Loucy (cell line): ENCODE results near the gene KCNIP2.

Source experiments
- EZH2phosphoT487 ChIP-seq: fragments of 200-600 bp; IDR thresholded peaks from 2 replicates; pipeline ENCODE4 v1.6.1; 2018; ENCODE audit warnings: antibody characterized with exemption, mild to moderate bottlenecking, moderate library complexity, borderline replicate concordance
- TF ChIP-seq, protein P1 (sequence below): fragments of 200-600 bp; sonication (generic); conservative IDR thresholded peaks from 2 replicates; pipeline ENCODE4 v1.5.1; 2014; ENCODE audit warnings: mild to moderate bottlenecking, antibody characterized with exemption, low read length

DNA sequence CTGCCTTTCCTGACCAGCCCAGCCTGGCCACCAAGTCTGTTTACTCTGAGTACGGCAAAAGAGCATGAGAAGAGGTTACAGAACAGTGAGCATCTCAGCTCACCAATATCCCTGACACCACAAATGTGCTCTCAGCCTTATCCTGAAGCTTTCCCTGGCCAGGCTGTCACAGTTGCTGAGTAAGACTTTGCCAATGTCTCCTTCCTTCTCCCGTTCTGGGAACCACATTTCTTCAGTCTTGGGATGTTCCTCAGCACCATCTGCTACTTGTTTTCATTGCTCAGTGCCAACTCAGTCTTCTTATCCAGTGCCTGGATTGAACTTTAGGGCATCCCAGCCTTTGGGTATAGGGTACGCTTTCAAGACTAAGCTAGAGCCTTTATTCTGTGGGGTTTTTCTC lies 7.1 kb upstream of the KCNIP2 start:
- TF ChIP-seq, protein P1, sequence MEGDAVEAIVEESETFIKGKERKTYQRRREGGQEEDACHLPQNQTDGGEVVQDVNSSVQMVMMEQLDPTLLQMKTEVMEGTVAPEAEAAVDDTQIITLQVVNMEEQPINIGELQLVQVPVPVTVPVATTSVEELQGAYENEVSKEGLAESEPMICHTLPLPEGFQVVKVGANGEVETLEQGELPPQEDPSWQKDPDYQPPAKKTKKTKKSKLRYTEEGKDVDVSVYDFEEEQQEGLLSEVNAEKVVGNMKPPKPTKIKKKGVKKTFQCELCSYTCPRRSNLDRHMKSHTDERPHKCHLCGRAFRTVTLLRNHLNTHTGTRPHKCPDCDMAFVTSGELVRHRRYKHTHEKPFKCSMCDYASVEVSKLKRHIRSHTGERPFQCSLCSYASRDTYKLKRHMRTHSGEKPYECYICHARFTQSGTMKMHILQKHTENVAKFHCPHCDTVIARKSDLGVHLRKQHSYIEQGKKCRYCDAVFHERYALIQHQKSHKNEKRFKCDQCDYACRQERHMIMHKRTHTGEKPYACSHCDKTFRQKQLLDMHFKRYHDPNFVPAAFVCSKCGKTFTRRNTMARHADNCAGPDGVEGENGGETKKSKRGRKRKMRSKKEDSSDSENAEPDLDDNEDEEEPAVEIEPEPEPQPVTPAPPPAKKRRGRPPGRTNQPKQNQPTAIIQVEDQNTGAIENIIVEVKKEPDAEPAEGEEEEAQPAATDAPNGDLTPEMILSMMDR, result no peak
- TF ChIP-seq EZH2phosphoT487, result no peak
